GM12878 (cell line): Measurements from ENCODE around the gene UNC13B. TPM values are rescaled to one million over a fixed set of nuclear protein-coding genes. Genes with fewer than 3 reads are reported as not detected.

ENCODE experiments used
- ATAC-seq: fragments of 200-7000 bp; cut with Tn5 transposase; 3 replicates; pipeline ENCODE4 v1.9.1; 2020; ENCODE audit warnings: mild to moderate bottlenecking, moderate library complexity
- BruUV-seq: library from RNA; stranded (reverse); fragments of 400-500 nt; replicated peaks from 2 replicates; lab custom pipeline; 2021; lab: Mats Ljungman, UMichigan
- CTCF ChIA-PET: fragments of 300-600 bp; sonication (Branson Sonifier 250); formaldehyde crosslinking; extraction: SDS; loops from one replicate; lab custom pipeline; 2021; ENCODE audit warnings: inconsistent platforms; lab: Yijun Ruan, JAX
- POLR2A ChIA-PET: fragments of 350-600 bp; formaldehyde crosslinking; extraction: SDS; loops from one replicate; lab custom pipeline; 2021; ENCODE audit warnings: inconsistent platforms; lab: Charles Lee
- RAD21 ChIA-PET: fragments of 300-600 bp; sonication (Branson Sonifier 250); formaldehyde crosslinking; loops from one replicate; lab custom pipeline; 2023; ENCODE audit warnings: antibody characterized with exemption; ENCODE audit not compliant: unreplicated experiment; lab: Charles Lee
- SMC1A ChIA-PET: fragments of 300-600 bp; sonication (Branson Sonifier 250); formaldehyde crosslinking; loops from one replicate; lab custom pipeline; 2023; ENCODE audit not compliant: unreplicated experiment, uncharacterized antibody; lab: Charles Lee
- DNase-seq: peaks from one replicate; pipeline ENCODE4 v3.0.0-alpha.2; 2011; ENCODE audit warnings: low read depth, low spot score
- FAIRE-seq: peaks from 3 replicates; lab custom pipeline; 2011; peaks lifted over from hg19 to GRCh38; lab: Jason Lieb, UNC
- H2AFZ ChIP-seq: 2 replicates; pipeline ENCODE4 v1.6.0; 2011; ENCODE audit warnings: low read depth, low read length, control low read depth; ENCODE audit not compliant: control insufficient read depth
- H3K27ac ChIP-seq: 2 replicates; pipeline ENCODE4 v1.5.1; 2011; ENCODE audit warnings: control low read depth; ENCODE audit not compliant: control insufficient read depth, insufficient read depth
- H3K27me3 ChIP-seq, 2 experiments: replicated peaks in 1 of 2; 2 replicates each; pipeline versions ENCODE4 v1.6.0 to v1.6.1; 2011; ENCODE audit warnings: low read length in 1 of 2; ENCODE audit not compliant: control insufficient read depth in 2 of 2, insufficient read depth in 2 of 2
- H3K36me3 ChIP-seq, 2 experiments: 2 replicates each; pipeline ENCODE4 v1.5.1; 2011; ENCODE audit warnings: low read length in 1 of 2; ENCODE audit not compliant: control insufficient read depth in 2 of 2, insufficient read depth in 2 of 2
- H3K4me1 ChIP-seq: 2 replicates; pipeline ENCODE4 v1.6.1; 2011; ENCODE audit warnings: mild to moderate bottlenecking, low read length, moderate library complexity, mixed read lengths; ENCODE audit not compliant: control insufficient read depth, insufficient read depth
- H3K4me2 ChIP-seq: 2 replicates; pipeline ENCODE4 v1.6.0; 2011; ENCODE audit warnings: control low read depth; ENCODE audit not compliant: control insufficient read depth, insufficient read depth
- H3K4me3 ChIP-seq: fragments of 200-600 bp; sonication (generic); 2 replicates; pipeline ENCODE4 v1.5.1; 2016
- H3K79me2 ChIP-seq: 2 replicates; pipeline ENCODE4 v1.6.0; 2011; ENCODE audit warnings: low read length; ENCODE audit not compliant: control insufficient read depth, insufficient read depth
- H3K9ac ChIP-seq: 2 replicates; pipeline ENCODE4 v1.8.0; 2011; ENCODE audit warnings: low read length, control low read depth, mixed read lengths; ENCODE audit not compliant: control insufficient read depth, insufficient read depth
- H3K9me3 ChIP-seq: replicated peaks from 3 replicates; pipeline ENCODE4 v1.5.1; 2011; ENCODE audit warnings: mild to moderate bottlenecking, low read length; ENCODE audit not compliant: control insufficient read depth, insufficient read depth
- H4K20me1 ChIP-seq: 2 replicates; pipeline ENCODE4 v1.6.0; 2011; ENCODE audit not compliant: control insufficient read depth, insufficient read depth
- CTCF ChIP-seq, 3 experiments: IDR thresholded peaks in 2 of 3; conservative IDR thresholded peaks in 1 of 3; 2 replicates each; pipeline ENCODE4 v1.5.1; 2011; ENCODE audit warnings: low read depth in 3 of 3, low read length in 3 of 3, mild to moderate bottlenecking in 3 of 3, control low read depth in 2 of 3, moderate library complexity in 2 of 3, inconsistent platforms in 1 of 3, mixed read lengths in 1 of 3; ENCODE audit not compliant: control insufficient read depth in 2 of 3, insufficient read depth in 1 of 3; ENCODE audit errors: extremely low read depth in 1 of 3
- IRF5 ChIP-seq: fragments of 450-650 bp; IDR thresholded peaks from 2 replicates; pipeline ENCODE4 v1.6.1; 2017; ENCODE audit warnings: borderline replicate concordance
- MEF2B ChIP-seq: fragments of 450-650 bp; IDR thresholded peaks from 2 replicates; pipeline ENCODE4 v1.6.1; 2018; ENCODE audit warnings: mild to moderate bottlenecking, moderate library complexity; ENCODE audit not compliant: partially characterized antibody, poor library complexity, severe bottlenecking
- PBX3 ChIP-seq: IDR thresholded peaks from 2 replicates; pipeline ENCODE4 v1.6.1; 2011; ENCODE audit warnings: mild to moderate bottlenecking, low read depth, low read length, moderate library complexity; ENCODE audit not compliant: insufficient replicate concordance
- RAD21 ChIP-seq: IDR thresholded peaks from 2 replicates; pipeline ENCODE4 v1.6.1; 2011; ENCODE audit warnings: mild to moderate bottlenecking, low read depth, low read length, moderate library complexity; ENCODE audit not compliant: insufficient read depth
- SMC3 ChIP-seq: IDR thresholded peaks from 2 replicates; pipeline ENCODE4 v1.6.1; 2011; ENCODE audit warnings: low read length, improper control_type of control experiment, borderline replicate concordance
- TCF12 ChIP-seq: IDR thresholded peaks from 2 replicates; pipeline ENCODE4 v1.6.1; 2011; ENCODE audit warnings: low read depth, mild to moderate bottlenecking, low read length
- YY1 ChIP-seq: IDR thresholded peaks from 2 replicates; pipeline ENCODE4 v1.6.1; 2011; ENCODE audit warnings: low read depth, mild to moderate bottlenecking, low read length
- ZBTB33 ChIP-seq: fragments of 450-650 bp; IDR thresholded peaks from 2 replicates; pipeline ENCODE4 v1.6.1; 2017; ENCODE audit warnings: mild to moderate bottlenecking
- WGBS: methylation state at CpG from one replicate; pipeline ENCODE4 v1.1.6; 2016; ENCODE audit warnings: low lambda C conversion rate; ENCODE audit not compliant: insufficient replicate concordance, insufficient coverage; ENCODE audit errors: missing lambda C conversion rate; 5-methylcytosine and 5-hydroxymethylcytosine counted together
- in situ Hi-C: fragments of 300-500 bp; cut with MboI; formaldehyde crosslinking; loops from 9 replicates; pipeline ENCODE4 v1.14.3; 2018; ENCODE audit warnings: mixed read lengths
- intact Hi-C: fragments of 100-400 bp; cut with micrococcal nuclease; formaldehyde crosslinking; loops from one replicate; pipeline ENCODE4 v1.14.2; 2022; ENCODE audit not compliant: unreplicated experiment
- polyA plus RNA-seq, 11 experiments: library from polyadenylated mRNA; depleted of rRNA in 4 of 11; unstranded in 6 of 11; stranded (reverse) in 5 of 11; fragments of >200 nt; fragmentation: Nextera tagmentation in 4 of 11; fragmentation: Illumina TruSeq in 1 of 11; extraction: Ambion mirVana in 4 of 11; extraction: Trizol in 1 of 11; gene quantifications; 1 replicate in 1 of 11; 2 replicates in 10 of 11; pipeline versions ENCODE4 v1.2.1 to v1.2.3, GENCODE V29; 2011 to 2016; ENCODE audit warnings: inconsistent platforms in 2 of 11, missing spikeins in 2 of 11, low read depth in 1 of 11
- total RNA-seq, 4 experiments: library from RNA; depleted of rRNA in 3 of 4; stranded (reverse); fragments of >200 nt in 3 of 4; fragmentation: Illumina TruSeq in 1 of 4; extraction: Trizol in 1 of 4; gene quantifications; 2 replicates each; pipeline versions ENCODE4 v1.2.1 to v1.2.3, GENCODE V29; 2013 to 2021

Gene UNC13B
- total and polyA plus RNA-seq, 10 of the 15 experiments (the other 5 are each of a cell fraction or from before 2014, with no cell fraction given) = under 0.01 to 0.42 (median 0.06) TPM; not detected in 4

GRCh38 chr9:35258660-35259474 lies 97.1 kb downstream of the UNC13B start:
- intact Hi-C loops = loop anchor here (1.0 to 5.0 kb wide), 3 partner anchors 143 to 362 kb away; a partner anchor contains a TSS
- BruUV-seq = no TSS peak

More at GRCh38 chr9:35258660-35259474, 97.1 kb downstream of the UNC13B start:
- H3K27me3 ChIP-seq = no peaks in the 10 kb centered on the region
- H3K36me3 ChIP-seq = no peaks in the 10 kb centered on the region
- CTCF ChIA-PET = interaction anchor here (0.6 to 6.7 kb wide), 17 partner anchors 9 to 499 kb away, joined by 3 to 85 read pairs (median 4); partner anchors contain the start of gene ATOSB
- H3K4me1 ChIP-seq = no peaks in the 10 kb centered on the region
- in situ Hi-C loops = loop anchor here (5.0 kb wide), 1 partner anchor 142 kb away; the partner anchor contains the start of gene ATOSB
- DNase-seq (no peak), FAIRE-seq (no peak), ATAC-seq (peak; percentile 71)
- no peaks in the 10 kb centered on the region for H4K20me1 ChIP-seq
- no peak overlapping the region for H3K27ac ChIP-seq
- SMC1A ChIA-PET = interaction anchor here (0.6 to 2.7 kb wide), 8 partner anchors 15 to 498 kb away, joined by 3 to 23 read pairs (median 4); partner anchors contain the start of gene ATOSB
- no peaks in the 10 kb centered on the region for H3K9me3 ChIP-seq
- POLR2A ChIA-PET = interaction anchor here (0.8 kb wide), 1 partner anchor 139 kb away, joined by 3 read pairs; no protein-coding TSS in a partner anchor
- no peaks in the 10 kb centered on the region for H3K79me2 ChIP-seq
- TF ChIP-seq TCF12 (no peak), YY1 (peak; percentile 82), PBX3 (no peak), CTCF (IDR thresholded peaks at IDR 0.05 in 2 of 3, conservative IDR thresholded peaks at IDR 0.05 in 1 of 3; ENCODE audit: control insufficient read depth in 2 of 3, extremely low read depth in 1 of 3, insufficient read depth in 1 of 3, low read depth in 3 of 3, low read length in 3 of 3) (peak; percentile 60 to 63 (median 63)), MEF2B (no peak), IRF5 (no peak), SMC3 (peak; percentile 81; the same call in 1 of the 2 replicates), ZBTB33 (no peak), RAD21 (peak; percentile 67)
- H2AFZ ChIP-seq = no peak overlapping the region
- WGBS = 26% methylated on average over 5 of the region's 5 CpGs
- no peak overlapping the region for H3K4me2 ChIP-seq
- no peak overlapping the region for H3K4me3 ChIP-seq
- no peak overlapping the region for H3K9ac ChIP-seq
- RAD21 ChIA-PET = interaction anchor here (0.6 to 2.3 kb wide), 5 partner anchors 140 to 360 kb away, joined by 3 to 20 read pairs (median 9); partner anchors contain the start of gene ATOSB
